NOMO-1 treated with dmso at 0.1 percent for 144 hours (cell line): ENCODE measurements around the gene ACOT7.
"Not testable (repeated sequence)": the region's sequence is repeated elsewhere in the genome, so short reads cannot be mapped to it uniquely, and the experiment has no call there.

Experiments used
- DNase-seq: peaks from one replicate; lab custom pipeline; 2025; ENCODE audit not compliant: unreplicated experiment; lab: John Stamatoyannopoulos, UW

The ACOT7 gene

DNA sequence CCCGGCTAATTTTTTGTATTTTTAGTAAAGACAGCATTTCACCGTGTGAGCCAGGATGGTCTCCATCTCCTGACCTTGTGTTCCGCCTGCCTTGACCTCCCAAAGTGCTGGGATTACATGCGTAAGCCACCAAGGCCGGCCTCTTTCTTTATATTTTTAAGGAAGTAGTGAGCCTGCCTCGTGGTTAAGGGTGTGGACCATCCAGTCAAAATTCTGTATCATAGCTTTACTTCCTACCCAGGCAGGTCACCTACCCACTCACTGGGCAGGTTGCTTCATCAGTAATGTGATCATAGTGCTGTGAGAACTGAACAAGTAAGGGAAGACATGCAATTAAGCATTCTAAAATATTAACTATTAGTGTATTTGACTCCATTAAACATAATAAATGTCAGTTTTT is 8.1 kb upstream of the ACOT7 start:
- DNase-seq: peak; percentile 83

- no peak for DNase-seq
Observed at GRCh38 chr1:6399294-6399693, 5.7 kb upstream of the ACOT7 start.

GRCh38 chr1:6397844-6398441 is 4.4 kb upstream of the ACOT7 start:
- DNase-seq: no peak

GRCh38 chr1:6396998-6397397 is 3.4 kb upstream of the ACOT7 start:
- no peak for DNase-seq

- not testable (repeated sequence) for DNase-seq
Observed at GRCh38 chr1:6395781-6396244, 2.2 kb upstream of the ACOT7 start.

GRCh38 chr1:6395130-6395529 is 1.6 kb upstream of the ACOT7 start:
- not testable (repeated sequence) for DNase-seq

- no peak for DNase-seq
Observed at GRCh38 chr1:6392809-6393399, 663 bp downstream of the ACOT7 start.

DNA sequence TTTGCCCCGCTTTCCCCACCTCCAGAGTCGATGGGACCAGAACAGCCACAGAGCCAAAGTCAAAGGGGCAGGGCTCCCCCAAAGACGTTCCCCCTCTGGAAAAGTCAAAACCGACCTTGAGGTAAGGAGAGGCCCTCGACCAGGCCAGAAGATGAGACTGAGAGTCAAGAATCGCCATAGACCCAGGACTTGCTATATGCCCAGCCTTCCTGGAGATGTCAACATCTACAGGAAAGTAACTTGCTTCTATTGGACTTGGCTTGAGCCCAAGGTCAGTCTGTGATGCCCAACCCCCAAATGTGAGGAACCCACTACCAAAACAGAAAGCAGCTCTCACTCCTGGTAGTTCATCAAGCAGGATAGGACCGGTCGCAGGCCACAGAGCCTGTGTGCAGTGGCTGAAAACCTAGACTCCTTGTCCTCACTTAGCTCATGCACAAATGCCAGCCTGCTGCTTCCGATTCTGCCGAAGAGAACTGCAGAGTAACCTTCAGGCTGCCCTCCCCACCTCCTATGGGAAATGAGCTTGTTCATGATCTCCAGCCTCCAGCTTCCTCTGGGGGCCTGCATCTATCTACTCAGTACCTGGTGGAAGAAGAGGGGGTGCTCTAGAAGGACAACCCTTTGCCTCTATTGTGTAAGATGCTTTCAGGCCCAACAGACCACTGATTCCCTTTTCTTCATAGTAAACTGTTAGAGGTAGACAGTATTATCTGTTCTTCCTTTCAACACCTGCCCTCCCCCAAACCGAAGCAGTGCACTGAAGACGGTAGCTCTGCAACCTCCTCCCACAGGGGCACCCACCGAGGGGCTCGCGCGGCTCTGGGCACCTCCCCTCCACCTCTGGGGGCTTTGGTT is 1.4 kb downstream of the ACOT7 start:
- no peak for DNase-seq

- no peak for DNase-seq
Observed at GRCh38 chr1:6389971-6390370, 3.6 kb downstream of the ACOT7 start.

GRCh38 chr1:6386371-6386949 is 7.1 kb downstream of the ACOT7 start:
- DNase-seq: no peak

- DNase-seq: no peak
Observed at GRCh38 chr1:6385488-6386191, 7.9 kb downstream of the ACOT7 start.

- DNase-seq: no peak
Observed at GRCh38 chr1:6384962-6385361, 8.6 kb downstream of the ACOT7 start.

GRCh38 chr1:6384135-6384534 is 9.4 kb downstream of the ACOT7 start:
- no peak for DNase-seq

GRCh38 chr1:6380037-6380436 is 13.5 kb downstream of the ACOT7 start:
- no peak for DNase-seq

- no peak for DNase-seq
Observed at GRCh38 chr1:6378096-6378746, 15.3 kb downstream of the ACOT7 start.

- DNase-seq: no peak
Observed at GRCh38 chr1:6373961-6374720, 19.4 kb downstream of the ACOT7 start.

DNA sequence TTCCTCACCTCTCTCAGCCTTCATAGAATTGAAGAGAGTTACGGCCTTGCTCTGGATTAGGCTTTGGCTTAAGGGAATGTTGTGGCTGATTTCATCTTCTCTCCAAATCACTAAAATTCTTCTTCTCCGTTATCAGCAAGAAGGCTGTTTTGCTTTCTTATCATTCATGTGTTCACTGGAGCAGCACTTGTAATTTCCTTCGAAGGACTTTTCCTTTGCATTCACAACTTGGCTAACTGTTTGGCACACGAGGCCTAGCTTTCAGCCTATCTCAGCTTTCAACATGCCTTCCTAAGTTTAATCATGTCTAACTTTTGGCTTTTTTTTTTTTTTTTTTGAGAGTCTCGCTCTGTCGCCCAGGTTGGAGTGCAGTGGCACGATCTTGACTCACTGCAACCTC is 21.3 kb downstream of the ACOT7 start:
- not testable (repeated sequence) for DNase-seq

- DNase-seq: no peak
Observed at GRCh38 chr1:6370006-6370405, 23.6 kb downstream of the ACOT7 start.

DNA sequence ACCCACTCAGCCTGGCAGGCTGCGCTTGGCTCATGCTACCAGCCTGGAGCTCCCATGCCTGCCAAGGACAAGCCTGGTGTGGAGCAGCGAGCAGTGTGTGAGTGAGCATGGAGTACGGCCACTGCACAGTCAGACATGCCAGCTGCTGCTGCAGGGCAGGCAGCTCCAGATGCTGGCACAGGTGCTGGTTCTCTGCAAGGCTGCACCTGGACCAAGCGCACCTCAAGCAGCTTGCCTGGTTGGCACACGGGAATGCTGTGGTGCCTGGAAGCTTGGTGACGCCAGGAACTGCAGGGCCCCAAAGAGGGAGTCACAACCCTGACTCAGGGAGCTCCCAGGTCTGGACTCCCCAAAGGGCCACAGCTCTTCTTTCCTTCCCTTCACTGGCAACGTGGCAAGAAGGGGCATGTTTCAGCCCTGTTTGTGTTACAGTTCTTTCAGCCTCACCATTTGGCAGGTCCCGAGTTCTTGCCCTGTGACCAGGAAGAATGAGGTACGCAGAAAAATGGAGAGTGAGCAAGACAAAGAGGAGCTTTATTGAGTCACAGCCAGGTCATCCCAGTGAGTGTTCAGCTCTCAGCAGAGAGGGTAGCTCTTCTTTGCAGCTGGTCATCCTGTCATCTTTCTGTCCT is 26.1 kb downstream of the ACOT7 start:
- DNase-seq: no peak
